Suprapubic skin (tissue), 4 donors: ENCODE results near the gene HOXC13. TPM values are rescaled to one million over a fixed set of nuclear protein-coding genes. Genes with fewer than 3 reads are reported as not detected.

Experiments
- DNase-seq, 2 donors: peaks; one replicate each; pipeline ENCODE4 v3.0.0-alpha.2; 2019; ENCODE audit warnings: low spot score in 2 of 2
- H3K27ac ChIP-seq: fragments of 200-600 bp; sonication (generic); one replicate; pipeline ENCODE4 v1.5.1; 2019
- H3K27me3 ChIP-seq: fragments of 200-600 bp; sonication (generic); one replicate; pipeline ENCODE4 v1.5.1; 2019
- H3K36me3 ChIP-seq: fragments of 200-600 bp; sonication (generic); one replicate; pipeline ENCODE4 v1.5.1; 2019
- H3K4me1 ChIP-seq: fragments of 200-600 bp; sonication (generic); one replicate; pipeline ENCODE4 v1.5.1; 2019
- H3K4me3 ChIP-seq: fragments of 200-600 bp; sonication (generic); one replicate; pipeline ENCODE4 v1.5.1; 2019; ENCODE audit warnings: mild to moderate bottlenecking
- H3K9me3 ChIP-seq: fragments of 200-600 bp; sonication (generic); one replicate; pipeline ENCODE4 v1.5.1; 2019
- CTCF ChIP-seq, 2 donors: fragments of 200-600 bp in 1 of 2; fragments of 450-650 bp in 1 of 2; sonication (generic) in 1 of 2; IDR thresholded peaks; one replicate each; pipeline ENCODE4 v1.5.1; 2016 to 2019; ENCODE audit warnings: antibody characterized with exemption in 2 of 2, mild to moderate bottlenecking in 1 of 2, moderate library complexity in 1 of 2
- EP300 ChIP-seq: sonication (generic); formaldehyde crosslinking; IDR thresholded peaks from one replicate; pipeline ENCODE4 v1.6.1; 2017; ENCODE audit warnings: antibody characterized with exemption
- POLR2A ChIP-seq, 2 donors: fragments of 450-650 bp; IDR thresholded peaks; one replicate each; pipeline ENCODE4 v1.6.1; 2017; ENCODE audit warnings: antibody characterized with exemption in 2 of 2, mild to moderate bottlenecking in 2 of 2, moderate library complexity in 2 of 2
- POLR2AphosphoS5 ChIP-seq, 3 donors: sonication (generic); formaldehyde crosslinking; IDR thresholded peaks; one replicate each; pipeline ENCODE4 v1.6.1; 2017; ENCODE audit warnings: antibody characterized with exemption in 3 of 3
- WGBS: methylation state at CpG from one replicate; pipeline ENCODE4 v1.1.5; 2018; 5-methylcytosine and 5-hydroxymethylcytosine counted together
- total RNA-seq, 4 donors: library from RNA; depleted of rRNA; stranded (reverse); fragments of >200 nt; gene quantifications; one replicate each; pipeline ENCODE4 v1.1.0, GENCODE V29; 2016

Gene HOXC13
- total RNA-seq, 4 donors from 2014 or later, result 5.3 to 16.7 (median 10.2) TPM

DNA sequence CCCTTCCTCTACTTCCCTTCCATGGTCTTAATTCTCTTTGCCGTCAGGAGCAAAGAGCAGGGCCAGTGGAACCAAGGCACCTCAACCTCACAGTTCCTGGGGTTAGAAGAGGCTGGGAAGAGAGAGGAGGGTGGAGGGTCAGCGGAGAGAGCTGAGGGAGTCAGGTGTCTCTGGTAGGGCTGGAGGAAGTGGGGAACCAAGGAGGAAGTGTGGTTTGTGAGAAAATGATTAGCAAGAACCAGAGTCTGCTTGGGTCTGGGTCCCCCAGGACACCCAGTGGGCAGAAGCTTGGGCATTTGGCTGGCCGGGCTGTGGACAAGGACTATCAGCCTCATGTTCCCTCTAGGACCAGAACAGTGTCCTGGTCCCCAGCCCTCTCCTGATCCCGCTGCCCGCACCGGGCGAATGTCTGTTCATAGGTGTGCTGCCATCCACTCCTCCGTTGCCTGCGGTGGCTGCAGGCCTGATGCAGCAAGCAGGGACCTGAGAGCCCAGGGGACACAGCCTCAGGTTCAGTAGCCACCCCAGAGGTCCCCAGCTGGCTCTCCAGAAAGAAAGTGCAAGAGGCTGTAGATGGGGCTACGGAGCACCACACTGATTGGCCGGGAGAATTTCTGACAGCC, 18.4 kb downstream of the HOXC13 start:
- peaks cover 43% of the 10 kb centered on the region for H3K4me1 ChIP-seq

GRCh38 chr12:53958128-53958527, 19.5 kb downstream of the HOXC13 start:
- Histone ChIP-seq H3K4me3 (no peak overlapping the region), H3K27me3 (peaks cover 99% of the 10 kb centered on the region), H3K9me3 (no peaks in the 10 kb centered on the region), H3K36me3 (no peaks in the 10 kb centered on the region), H3K27ac (no peak overlapping the region), H3K4me1 (peaks cover 34% of the 10 kb centered on the region)
- DNase-seq, result no peak
- TF ChIP-seq POLR2AphosphoS5 (IDR thresholded peaks at IDR 0.05) (no peak), POLR2A (IDR thresholded peaks at IDR 0.05) (no peak), EP300 (no peak), CTCF (IDR thresholded peaks at IDR 0.05) (no peak)
- 61% methylated on average over 3 of the region's 3 CpGs for WGBS

More for the DNA sequence above, 18.4 kb downstream of the HOXC13 start:
- Histone ChIP-seq H3K4me3 (peak overlapping the region; percentile 48), H3K27ac (peak overlapping the region; percentile 28), H3K27me3 (peaks cover 99% of the 10 kb centered on the region), H3K9me3 (no peaks in the 10 kb centered on the region), H3K36me3 (no peaks in the 10 kb centered on the region)
- no peak for DNase-seq
- 58% methylated on average over 7 of the region's 11 CpGs for WGBS
- TF ChIP-seq POLR2A (IDR thresholded peaks at IDR 0.05) (no peak), CTCF (IDR thresholded peaks at IDR 0.05) (no peak), POLR2AphosphoS5 (IDR thresholded peaks at IDR 0.05) (no peak), EP300 (no peak)

DNA sequence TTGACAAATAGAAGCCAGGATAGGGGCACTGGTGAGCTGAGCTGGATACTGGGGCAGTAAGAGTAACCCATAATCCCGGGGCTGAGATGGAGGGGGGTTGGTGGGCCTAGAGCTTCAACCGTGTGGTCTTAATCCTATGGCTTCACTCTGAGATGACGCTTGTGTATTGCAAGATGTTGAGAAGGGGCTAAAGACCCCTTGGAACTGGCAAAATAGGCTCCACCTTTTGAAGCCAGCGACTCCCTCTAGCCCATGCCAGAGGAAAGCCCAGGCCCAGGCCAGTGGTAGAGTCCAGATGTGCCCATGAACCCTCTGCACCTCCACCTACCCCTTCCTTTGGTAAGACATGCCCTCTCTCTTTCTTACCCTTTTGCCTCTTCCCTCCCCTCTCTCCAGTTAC, 20.7 kb downstream of the HOXC13 start:
- WGBS, result 72% methylated on average over 4 of the region's 4 CpGs
- H3K9me3 ChIP-seq, result no peaks in the 10 kb centered on the region
- no peak overlapping the region for H3K4me3 ChIP-seq
- TF ChIP-seq POLR2A (IDR thresholded peaks at IDR 0.05), result no peak
- TF ChIP-seq EP300, result no peak
- TF ChIP-seq POLR2AphosphoS5 (IDR thresholded peaks at IDR 0.05), result no peak
- no peak for TF ChIP-seq CTCF (IDR thresholded peaks at IDR 0.05)
- H3K36me3 ChIP-seq, result no peaks in the 10 kb centered on the region
- DNase-seq, result no peak
- H3K27ac ChIP-seq, result no peak overlapping the region
- H3K4me1 ChIP-seq, result peaks cover 36% of the 10 kb centered on the region
- H3K27me3 ChIP-seq, result peaks cover 98% of the 10 kb centered on the region

- peaks cover 97% of the 10 kb centered on the region for H3K27me3 ChIP-seq
- no peak overlapping the region for H3K27ac ChIP-seq
- no peaks in the 10 kb centered on the region for H3K9me3 ChIP-seq
- H3K36me3 ChIP-seq, result no peaks in the 10 kb centered on the region
- no peak overlapping the region for H3K4me3 ChIP-seq
- H3K4me1 ChIP-seq, result peaks cover 25% of the 10 kb centered on the region
- no peak for DNase-seq
- TF ChIP-seq EP300, result no peak
- no peak for TF ChIP-seq CTCF (IDR thresholded peaks at IDR 0.05)
- TF ChIP-seq POLR2A (IDR thresholded peaks at IDR 0.05), result no peak
- TF ChIP-seq POLR2AphosphoS5 (IDR thresholded peaks at IDR 0.05), result no peak
- 55% methylated on average over 39 of the region's 39 CpGs for WGBS
Observed at GRCh38 chr12:53960187-53961024, 21.8 kb downstream of the HOXC13 start.
